CD4-positive, alpha-beta T cell (primary cell): Measurements from ENCODE around the gene IL12A. TPM values are rescaled to one million over a fixed set of nuclear protein-coding genes. Genes with fewer than 3 reads are reported as not detected.

ENCODE experiments used
- ATAC-seq: fragments of 200-7000 bp; cut with Tn5 transposase; one replicate; pipeline ENCODE4 v1.10.0; 2022; ENCODE audit warnings: mild to moderate bottlenecking; ENCODE audit not compliant: poor library complexity
- CTCF ChIA-PET: fragments of 350-600 bp; sonication (Branson Sonifier 250); formaldehyde crosslinking; loops from one replicate; lab custom pipeline; 2021; ENCODE audit warnings: antibody characterized with exemption, inconsistent platforms; lab: Charles Lee
- POLR2A ChIA-PET: fragments of 350-600 bp; sonication (Branson Sonifier 250); formaldehyde crosslinking; loops from one replicate; lab custom pipeline; 2021; ENCODE audit warnings: antibody characterized with exemption, inconsistent platforms; lab: Charles Lee
- DNase-seq, 14 experiments: peaks; one replicate each; pipeline ENCODE4 v3.0.0-alpha.2; 2013 to 2020; ENCODE audit warnings: mixed read lengths in 2 of 14
- H3K27ac ChIP-seq, 2 donors: one replicate each; pipeline versions ENCODE4 v1.5.1 to v1.7.0; 2013; ENCODE audit warnings: low read length in 2 of 2, low read depth in 1 of 2, mild to moderate bottlenecking in 1 of 2
- H3K27me3 ChIP-seq, 2 experiments: 1 replicate in 1 of 2; 2 replicates in 1 of 2; pipeline versions ENCODE4 v1.6.1 to v1.7.0; 2013; ENCODE audit warnings: low read length in 2 of 2, control low read depth in 1 of 2, mild to moderate bottlenecking in 1 of 2, moderate library complexity in 1 of 2; ENCODE audit not compliant: insufficient read depth in 2 of 2, control insufficient read depth in 1 of 2
- H3K36me3 ChIP-seq: one replicate; pipeline ENCODE4 v1.6.1; 2013; ENCODE audit warnings: low read length, control low read depth; ENCODE audit not compliant: insufficient read depth
- H3K4me1 ChIP-seq: one replicate; pipeline ENCODE4 v1.6.1; 2013; ENCODE audit warnings: low read length, control low read depth; ENCODE audit not compliant: insufficient read depth
- H3K4me3 ChIP-seq: one replicate; pipeline ENCODE4 v1.5.1; 2013; ENCODE audit warnings: mild to moderate bottlenecking, low read length, moderate library complexity
- H3K9me3 ChIP-seq, 2 experiments: 1 replicate in 1 of 2; 2 replicates in 1 of 2; pipeline versions ENCODE4 v1.6.1 to v1.7.0; 2013; ENCODE audit warnings: low read length in 2 of 2, mild to moderate bottlenecking in 2 of 2, control low read depth in 1 of 2, moderate library complexity in 1 of 2; ENCODE audit not compliant: control insufficient read depth in 1 of 2, insufficient read depth in 1 of 2
- H3K27ac Mint-ChIP-seq: one replicate; pipeline ENCODE4 v1.8.0; 2020; ENCODE audit warnings: mixed read lengths
- H3K27me3 Mint-ChIP-seq: one replicate; pipeline ENCODE4 v1.8.0; 2021; ENCODE audit warnings: mixed read lengths
- H3K36me3 Mint-ChIP-seq: one replicate; pipeline ENCODE4 v1.8.0; 2021; ENCODE audit warnings: low read depth, mixed read lengths
- H3K4me1 Mint-ChIP-seq: one replicate; pipeline ENCODE4 v1.8.0; 2021; ENCODE audit warnings: low read depth, mixed read lengths
- H3K4me3 Mint-ChIP-seq: one replicate; pipeline ENCODE4 v1.8.0; 2020; ENCODE audit warnings: mild to moderate bottlenecking, mixed read lengths
- H3K9me3 Mint-ChIP-seq: one replicate; pipeline ENCODE4 v1.8.0; 2020; ENCODE audit warnings: mixed read lengths
- CTCF ChIP-seq: fragments of 200-600 bp; IDR thresholded peaks from one replicate; pipeline ENCODE4 v1.8.0; 2022; ENCODE audit warnings: antibody characterized with exemption, mild to moderate bottlenecking
- intact Hi-C, 2 experiments: fragments of 100-400 bp; cut with DNase I in 1 of 2; cut with micrococcal nuclease in 1 of 2; formaldehyde crosslinking; loops; one replicate each; pipeline versions ENCODE4 v1.15.1 to v1.9.0; 2023 to 2025; cut with DNase I, micrococcal nuclease
- total RNA-seq, 174 experiments: library from RNA in 2 of 174; stranded (reverse) in 2 of 174; gene quantifications; one replicate each; pipeline ENCODE4 v1.2.3 and lab custom pipeline; 2021 to 2026

IL12A gene
- total RNA-seq, 2 experiments from 2014 or later, result 0.93 to 1.0 TPM

GRCh38 chr3:160035757-160036156 lies 47.1 kb downstream of the IL12A start:
- intact Hi-C loops, result no loop called here
- H3K27ac Mint-ChIP-seq, result no peak overlapping the region

GRCh38 chr3:160038862-160039562 lies 50.4 kb downstream of the IL12A start:
- Mint-ChIP-seq H3K27me3 (peaks cover 58% of the 10 kb centered on the region), H3K27ac (no peak overlapping the region), H3K4me1 (no peaks in the 10 kb centered on the region), H3K9me3 (peaks cover 15% of the 10 kb centered on the region), H3K36me3 (no peaks in the 10 kb centered on the region), H3K4me3 (no peak overlapping the region)
- Histone ChIP-seq H3K4me3 (no peak overlapping the region), H3K36me3 (no peaks in the 10 kb centered on the region), H3K4me1 (peaks cover 6% of the 10 kb centered on the region), H3K27me3 (peaks cover 17 to 27% of the 10 kb centered on the region in 2 experiments), H3K27ac (no peak overlapping the region), H3K9me3 (peaks cover 6 to 9% of the 10 kb centered on the region in 2 experiments)
- no peak for DNase-seq
- no peak for ATAC-seq
- ChIA-PET POLR2A (no interaction called here), CTCF (no interaction called here)
- no peak for TF ChIP-seq CTCF
- intact Hi-C loops, result no loop called here

More at GRCh38 chr3:160035757-160036156, 47.1 kb downstream of the IL12A start:
- POLR2A ChIA-PET, result no interaction called here
- CTCF ChIA-PET, result no interaction called here
- Histone ChIP-seq H3K4me3 (no peak overlapping the region), H3K27me3 (peaks cover 17 to 21% of the 10 kb centered on the region in 2 experiments), H3K9me3 (peaks cover 0 to 6% of the 10 kb centered on the region in 2 experiments), H3K4me1 (peaks cover 6% of the 10 kb centered on the region), H3K36me3 (no peaks in the 10 kb centered on the region), H3K27ac (no peak overlapping the region)
- DNase-seq (no peak), ATAC-seq (no peak)
- Mint-ChIP-seq H3K4me1 (no peaks in the 10 kb centered on the region), H3K36me3 (no peaks in the 10 kb centered on the region), H3K27me3 (peaks cover 43% of the 10 kb centered on the region), H3K4me3 (no peak overlapping the region), H3K9me3 (no peaks in the 10 kb centered on the region)
- TF ChIP-seq CTCF, result no peak

GRCh38 chr3:160040181-160040580 lies 51.5 kb downstream of the IL12A start:
- H3K27me3 ChIP-seq, result peaks cover 17 to 27% of the 10 kb centered on the region in 2 experiments
- Mint-ChIP-seq H3K27me3 (peaks cover 58% of the 10 kb centered on the region), H3K4me1 (no peaks in the 10 kb centered on the region), H3K36me3 (no peaks in the 10 kb centered on the region), H3K4me3 (no peak overlapping the region), H3K27ac (no peak overlapping the region), H3K9me3 (peaks cover 15% of the 10 kb centered on the region)
- H3K36me3 ChIP-seq, result no peaks in the 10 kb centered on the region
- H3K9me3 ChIP-seq, result peaks cover 6 to 9% of the 10 kb centered on the region in 2 experiments
- TF ChIP-seq CTCF, result no peak
- ChIA-PET CTCF (no interaction called here), POLR2A (no interaction called here)
- DNase-seq (no peak), ATAC-seq (no peak)
- H3K4me3 ChIP-seq, result no peak overlapping the region
- no peak overlapping the region for H3K27ac ChIP-seq
- intact Hi-C loops, result no loop called here
- H3K4me1 ChIP-seq, result peaks cover 6% of the 10 kb centered on the region
